K562 (cell line): ENCODE measurements around the gene GARIN5B. TPM values are rescaled to one million over a fixed set of nuclear protein-coding genes. Genes with fewer than 3 reads are reported as not detected.

Source experiments
- ATF7 ChIP-seq: fragments of 450-650 bp; IDR thresholded peaks from 2 replicates; pipeline ENCODE4 v1.7.1; 2014; ENCODE audit warnings: mild to moderate bottlenecking, moderate library complexity
- CREBBP ChIP-seq: IDR thresholded peaks from one replicate; pipeline ENCODE4 v1.6.1; 2012; ENCODE audit warnings: low read depth, mild to moderate bottlenecking, control low read depth, inconsistent platforms, low read length
- CREM ChIP-seq: IDR thresholded peaks from 2 replicates; pipeline ENCODE4 v1.6.1; 2014; ENCODE audit warnings: antibody characterized with exemption, low read depth
- E2F3 ChIP-seq: fragments of 250-450 bp; sonication (Bioruptor Pico); IDR thresholded peaks from 2 replicates; pipeline ENCODE4 v1.4.0; 2020; ENCODE audit warnings: mild to moderate bottlenecking
- ELF1 ChIP-seq: fragments of 200-800 bp; sonication (Bioruptor generic); IDR thresholded peaks from 2 replicates; pipeline ENCODE4 v1.6.1; 2016; ENCODE audit warnings: missing genetic modification characterization, missing compliant biosample characterization
- GTF2A2 ChIP-seq: IDR thresholded peaks from 2 replicates; pipeline ENCODE4 v1.6.1; 2016; ENCODE audit warnings: mild to moderate bottlenecking, missing genetic modification characterization, missing compliant biosample characterization
- KLF13 ChIP-seq: fragments of 450-650 bp; IDR thresholded peaks from 2 replicates; pipeline ENCODE4 v1.6.1; 2016; ENCODE audit warnings: missing genetic modification characterization, low read depth, mild to moderate bottlenecking, missing compliant biosample characterization, moderate library complexity, borderline replicate concordance
- L3MBTL2 ChIP-seq: fragments of 450-650 bp; IDR thresholded peaks from 2 replicates; pipeline ENCODE4 v1.6.1; 2016; ENCODE audit warnings: mild to moderate bottlenecking, moderate library complexity
- MBD2 ChIP-seq: sonication (generic); IDR thresholded peaks from 2 replicates; pipeline ENCODE4 v1.6.1; 2016; ENCODE audit warnings: low read depth, borderline replicate concordance
- PHB ChIP-seq: fragments of 250-450 bp; sonication (Bioruptor Pico); IDR thresholded peaks from 2 replicates; pipeline ENCODE4 v1.5.0; 2021
- POLR3G ChIP-seq: IDR thresholded peaks from 2 replicates; pipeline ENCODE4 v1.6.1; 2011; ENCODE audit not compliant: insufficient read length, insufficient replicate concordance; ENCODE audit errors: extremely low read depth
- RFX1 ChIP-seq: fragments of 450-650 bp; IDR thresholded peaks from 2 replicates; pipeline ENCODE4 v1.6.1; 2016; ENCODE audit warnings: mild to moderate bottlenecking, moderate library complexity
- RFX7 ChIP-seq: fragments of 250-450 bp; sonication (Bioruptor Pico); IDR thresholded peaks from 2 replicates; pipeline ENCODE4 v1.5.1; 2021; ENCODE audit warnings: mild to moderate bottlenecking
- SMC3 ChIP-seq: conservative IDR thresholded peaks from 2 replicates; pipeline ENCODE4 v1.6.1; 2011; ENCODE audit warnings: low read depth, low read length, improper control_type of control experiment; ENCODE audit not compliant: insufficient read depth
- TBP ChIP-seq: optimal IDR thresholded peaks from 2 replicates; pipeline ENCODE3; 2011; ENCODE audit warnings: low read depth, low read length, improper control_type of control experiment
- YY1 ChIP-seq, 3 experiments: IDR thresholded peaks; 2 replicates each; pipeline ENCODE4 v1.6.1; 2011; ENCODE audit warnings: low read length in 2 of 3, mild to moderate bottlenecking in 2 of 3, moderate library complexity in 2 of 3, borderline replicate concordance in 1 of 3, control low read depth in 1 of 3, low read depth in 1 of 3; ENCODE audit not compliant: insufficient read depth in 3 of 3, insufficient replicate concordance in 2 of 3, control insufficient read depth in 1 of 3, insufficient read length in 1 of 3; ENCODE audit errors: extremely low read depth in 1 of 3
- ZNF197 ChIP-seq: fragments of 200-800 bp; sonication (Bioruptor generic); IDR thresholded peaks from 2 replicates; pipeline ENCODE4 v1.6.1; 2016; ENCODE audit warnings: low read depth, missing genetic modification characterization, missing compliant biosample characterization
- ZNF766 ChIP-seq: fragments of 200-800 bp; sonication (Bioruptor generic); conservative IDR thresholded peaks from 2 replicates; pipeline ENCODE4 v1.6.1; 2016; ENCODE audit warnings: missing genetic modification characterization, missing compliant biosample characterization
- polyA plus RNA-seq, 8 experiments: library from polyadenylated mRNA; depleted of rRNA in 4 of 8; stranded (reverse) in 5 of 8; unstranded in 3 of 8; fragments of >200 nt; fragmentation: Nextera tagmentation in 2 of 8; fragmentation: Illumina TruSeq in 1 of 8; extraction: Ambion mirVana in 2 of 8; extraction: Trizol in 1 of 8; gene quantifications; 2 replicates each; pipeline versions ENCODE4 v1.2.1 to v1.2.3, GENCODE V29; 2011 to 2014; ENCODE audit warnings: inconsistent platforms in 1 of 8, missing spikeins in 1 of 8
- total RNA-seq, 7 experiments: library from RNA; depleted of rRNA in 6 of 7; stranded (reverse); fragments of >200 nt in 6 of 7; fragmentation: Illumina TruSeq in 2 of 7; extraction: Trizol in 2 of 7; gene quantifications; 2 replicates each; pipeline versions ENCODE4 v1.2.1 to v1.2.3, GENCODE V29; 2011 to 2021; ENCODE audit warnings: low replicate concordance in 1 of 7
- TF ChIP-seq, protein P1 (sequence below): fragments of 200-800 bp; sonication (Bioruptor generic); IDR thresholded peaks from 2 replicates; pipeline ENCODE4 v1.6.1; 2017; ENCODE audit warnings: missing genetic modification characterization, missing compliant biosample characterization
- TF ChIP-seq, protein P2 (sequence below): fragments of 150-350 bp; conservative IDR thresholded peaks from 2 replicates; pipeline ENCODE4 v1.6.1; 2014; ENCODE audit warnings: low read length
- TF ChIP-seq, protein P3 (sequence below): fragments of 450-650 bp; IDR thresholded peaks from 2 replicates; pipeline ENCODE4 v1.6.1; 2014; ENCODE audit warnings: low read depth, mild to moderate bottlenecking, moderate library complexity, borderline replicate concordance

Gene GARIN5B
- total and polyA plus RNA-seq, 9 of the 15 experiments (the other 6 are each of a cell fraction or from before 2014, with no cell fraction given), result not detected

DNA sequence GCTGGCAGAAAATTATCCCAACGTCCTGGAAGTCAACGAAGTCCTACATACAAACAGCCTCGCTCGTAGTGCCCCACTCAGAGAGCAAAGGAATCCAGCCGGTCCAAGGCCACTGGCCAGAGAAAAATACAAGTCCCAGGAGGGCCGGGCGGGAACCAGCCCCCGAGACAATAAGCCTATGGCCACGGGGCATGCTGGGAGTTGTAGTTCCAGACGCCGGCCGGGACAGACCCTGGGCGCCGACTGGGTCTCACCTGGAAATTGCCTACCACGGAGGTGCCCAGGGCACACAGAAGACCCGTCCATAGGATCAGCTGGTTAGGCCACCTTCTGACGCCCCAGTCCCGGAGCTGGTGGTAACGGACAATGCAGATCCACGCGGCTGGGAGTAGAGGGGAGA, 43.3 kb downstream of the GARIN5B start (continued):
- TF ChIP-seq MBD2 (0 out of 2 replicates have a peak, but pooled peaks have one; percentile 63), POLR3G (no peak), RFX7 (no peak), TBP (peak; percentile 14), PHB (CRISPR knock-in tag) (no peak), CREBBP (no peak), E2F3 (CRISPR knock-in tag) (no peak), YY1 (IDR thresholded peaks at IDR 0.05; ENCODE audit: borderline replicate concordance in 1 of 3, control insufficient read depth in 1 of 3, extremely low read depth in 1 of 3, insufficient read depth in 3 of 3, insufficient read length in 1 of 3, insufficient replicate concordance in 2 of 3, low read depth in 1 of 3, low read length in 2 of 3) (peak in 2 of 3 experiments; percentile 33 to 45), ZNF197 (CRISPR knock-in tag) (0 out of 2 replicates have a peak, but pooled peaks have one; percentile 57), GTF2A2 (no peak), ELF1 (tag) (no peak), CREM (peak; percentile 40; the same call in 1 of the 2 replicates), KLF13 (tag) (no peak), ZNF766 (CRISPR knock-in tag) (peak; percentile 79), L3MBTL2 (peak; percentile 20; the same call in 1 of the 2 replicates), RFX1 (no peak), SMC3 (no peak), ATF7 (no peak)
- TF ChIP-seq, protein P1, sequence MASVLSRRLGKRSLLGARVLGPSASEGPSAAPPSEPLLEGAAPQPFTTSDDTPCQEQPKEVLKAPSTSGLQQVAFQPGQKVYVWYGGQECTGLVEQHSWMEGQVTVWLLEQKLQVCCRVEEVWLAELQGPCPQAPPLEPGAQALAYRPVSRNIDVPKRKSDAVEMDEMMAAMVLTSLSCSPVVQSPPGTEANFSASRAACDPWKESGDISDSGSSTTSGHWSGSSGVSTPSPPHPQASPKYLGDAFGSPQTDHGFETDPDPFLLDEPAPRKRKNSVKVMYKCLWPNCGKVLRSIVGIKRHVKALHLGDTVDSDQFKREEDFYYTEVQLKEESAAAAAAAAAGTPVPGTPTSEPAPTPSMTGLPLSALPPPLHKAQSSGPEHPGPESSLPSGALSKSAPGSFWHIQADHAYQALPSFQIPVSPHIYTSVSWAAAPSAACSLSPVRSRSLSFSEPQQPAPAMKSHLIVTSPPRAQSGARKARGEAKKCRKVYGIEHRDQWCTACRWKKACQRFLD (CRISPR knock-in tag), result peak; percentile 26; the same call in 1 of the 2 replicates
- TF ChIP-seq, protein P2, sequence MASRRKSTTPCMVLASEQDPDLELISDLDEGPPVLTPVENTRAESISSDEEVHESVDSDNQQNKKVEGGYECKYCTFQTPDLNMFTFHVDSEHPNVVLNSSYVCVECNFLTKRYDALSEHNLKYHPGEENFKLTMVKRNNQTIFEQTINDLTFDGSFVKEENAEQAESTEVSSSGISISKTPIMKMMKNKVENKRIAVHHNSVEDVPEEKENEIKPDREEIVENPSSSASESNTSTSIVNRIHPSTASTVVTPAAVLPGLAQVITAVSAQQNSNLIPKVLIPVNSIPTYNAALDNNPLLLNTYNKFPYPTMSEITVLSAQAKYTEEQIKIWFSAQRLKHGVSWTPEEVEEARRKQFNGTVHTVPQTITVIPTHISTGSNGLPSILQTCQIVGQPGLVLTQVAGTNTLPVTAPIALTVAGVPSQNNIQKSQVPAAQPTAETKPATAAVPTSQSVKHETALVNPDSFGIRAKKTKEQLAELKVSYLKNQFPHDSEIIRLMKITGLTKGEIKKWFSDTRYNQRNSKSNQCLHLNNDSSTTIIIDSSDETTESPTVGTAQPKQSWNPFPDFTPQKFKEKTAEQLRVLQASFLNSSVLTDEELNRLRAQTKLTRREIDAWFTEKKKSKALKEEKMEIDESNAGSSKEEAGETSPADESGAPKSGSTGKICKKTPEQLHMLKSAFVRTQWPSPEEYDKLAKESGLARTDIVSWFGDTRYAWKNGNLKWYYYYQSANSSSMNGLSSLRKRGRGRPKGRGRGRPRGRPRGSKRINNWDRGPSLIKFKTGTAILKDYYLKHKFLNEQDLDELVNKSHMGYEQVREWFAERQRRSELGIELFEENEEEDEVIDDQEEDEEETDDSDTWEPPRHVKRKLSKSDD, result no peak
- TF ChIP-seq, protein P3, sequence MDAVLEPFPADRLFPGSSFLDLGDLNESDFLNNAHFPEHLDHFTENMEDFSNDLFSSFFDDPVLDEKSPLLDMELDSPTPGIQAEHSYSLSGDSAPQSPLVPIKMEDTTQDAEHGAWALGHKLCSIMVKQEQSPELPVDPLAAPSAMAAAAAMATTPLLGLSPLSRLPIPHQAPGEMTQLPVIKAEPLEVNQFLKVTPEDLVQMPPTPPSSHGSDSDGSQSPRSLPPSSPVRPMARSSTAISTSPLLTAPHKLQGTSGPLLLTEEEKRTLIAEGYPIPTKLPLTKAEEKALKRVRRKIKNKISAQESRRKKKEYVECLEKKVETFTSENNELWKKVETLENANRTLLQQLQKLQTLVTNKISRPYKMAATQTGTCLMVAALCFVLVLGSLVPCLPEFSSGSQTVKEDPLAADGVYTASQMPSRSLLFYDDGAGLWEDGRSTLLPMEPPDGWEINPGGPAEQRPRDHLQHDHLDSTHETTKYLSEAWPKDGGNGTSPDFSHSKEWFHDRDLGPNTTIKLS, result peak; percentile 71; the same call in 1 of the 2 replicates
